H1 (cell line): ENCODE results near the gene BNC1. TPM values are rescaled to one million over a fixed set of nuclear protein-coding genes. Genes with fewer than 3 reads are reported as not detected.

Source experiments
- BCL11A ChIP-seq, 2 experiments: IDR thresholded peaks; one replicate each; pipeline ENCODE4 v1.6.1; 2011; ENCODE audit warnings: low read depth in 2 of 2, low read length in 2 of 2, mild to moderate bottlenecking in 2 of 2
- BRCA1 ChIP-seq: IDR thresholded peaks from 2 replicates; pipeline ENCODE4 v1.6.1; 2012; ENCODE audit warnings: low read depth, low read length, improper control_type of control experiment
- CEBPB ChIP-seq: IDR thresholded peaks from 2 replicates; pipeline ENCODE4 v1.6.1; 2012; ENCODE audit warnings: low read depth, low read length
- CHD2 ChIP-seq: IDR thresholded peaks from 2 replicates; pipeline ENCODE4 v1.6.1; 2012; ENCODE audit warnings: low read length, improper control_type of control experiment
- FOSL1 ChIP-seq: IDR thresholded peaks from 2 replicates; pipeline ENCODE4 v1.6.1; 2011; ENCODE audit warnings: mild to moderate bottlenecking, low read depth, low read length, moderate library complexity; ENCODE audit not compliant: insufficient read depth
- NANOG ChIP-seq: IDR thresholded peaks from 2 replicates; pipeline ENCODE4 v1.6.1; 2011; ENCODE audit warnings: low read length, low read depth, mild to moderate bottlenecking, inconsistent platforms; ENCODE audit not compliant: insufficient read depth, poor library complexity, severe bottlenecking
- TBP ChIP-seq: IDR thresholded peaks from 2 replicates; pipeline ENCODE4 v1.6.1; 2011; ENCODE audit warnings: low read depth, low read length, improper control_type of control experiment
- USF2 ChIP-seq: IDR thresholded peaks from 2 replicates; pipeline ENCODE4 v1.6.1; 2011; ENCODE audit warnings: low read length, improper control_type of control experiment
- polyA plus RNA-seq, 7 experiments: library from polyadenylated mRNA; depleted of rRNA in 3 of 7; stranded (reverse) in 5 of 7; unstranded in 2 of 7; fragments of >200 nt in 5 of 7; fragments of 200-250 nt in 2 of 7; gene quantifications; 1 replicate in 5 of 7; 2 replicates in 1 of 7; 4 replicates in 1 of 7; pipeline versions ENCODE4 v1.2.1 to v1.2.3, GENCODE V29; 2011 to 2013; ENCODE audit warnings: missing spikeins in 2 of 7, mixed read lengths in 2 of 7
- total RNA-seq: library from RNA; stranded (reverse); fragmentation: NEBNext Ultra II Directional; extraction: Animal tissue kit (Norgen Biotek cat#: 25700); gene quantifications from 2 replicates; pipeline ENCODE4 v1.2.1, GENCODE V29; 2021

Gene BNC1
- total and polyA plus RNA-seq, 2 of the 8 experiments (the other 6 are each of a cell fraction or from before 2014, with no cell fraction given), result 0.99 to 2.1 TPM

- TF ChIP-seq BRCA1 (no peak), BCL11A (IDR thresholded peaks at IDR 0.05; ENCODE audit: low read depth in 2 of 2, low read length in 2 of 2) (no peak), CHD2 (no peak), NANOG (no peak), TBP (no peak), CEBPB (no peak), USF2 (no peak), FOSL1 (no peak)
These were observed 16.4 kb upstream of the BNC1 start (continued) for GRCh38 chr15:83300826-83301225.
